ENCODE results near the gene RCAN1. TPM values are rescaled to one million over a fixed set of nuclear protein-coding genes. Genes with fewer than 3 reads are reported as not detected.

The RCAN1 gene
- total RNA-seq, 1 experiment from 2014 or later: 9.7 TPM

DNA sequence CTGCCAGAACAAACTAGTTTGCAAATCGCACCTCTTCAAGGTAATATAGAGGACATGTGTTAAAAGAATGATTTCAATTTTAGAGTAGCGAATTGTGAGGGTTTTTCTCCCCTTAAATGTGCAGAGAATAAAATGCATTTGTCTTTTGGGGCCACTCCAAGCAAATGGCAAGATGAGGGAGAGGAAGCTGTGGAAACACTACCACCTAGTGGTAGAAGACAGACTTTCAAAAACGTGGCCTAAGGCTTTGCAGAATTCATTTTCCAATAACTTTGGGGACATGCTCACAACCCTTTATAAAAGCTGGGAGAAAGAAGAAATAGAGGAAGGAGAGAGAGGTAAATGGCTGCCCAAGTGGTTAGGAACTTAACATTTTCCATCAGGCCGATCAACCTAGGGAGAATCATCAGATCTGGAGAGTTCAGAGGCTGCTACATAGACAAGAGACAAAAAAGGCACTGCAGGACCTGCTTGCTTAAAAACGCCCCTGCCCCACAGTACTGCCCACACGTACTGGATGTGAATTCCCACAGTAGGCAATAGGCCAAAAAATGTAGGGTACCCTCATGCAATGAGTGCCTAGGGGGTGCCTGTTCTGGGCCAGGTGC is 15.7 kb upstream of the RCAN1 start:
- Histone ChIP-seq H2AFZ (ENCODE audit: low read depth, low read length, poor library complexity, severe bottlenecking) (no peak overlapping the region), H3K27ac (ENCODE audit: low read depth, low read length) (no peak overlapping the region), H3K9me3 (ENCODE audit: control insufficient read depth in 1 of 2, insufficient read depth in 1 of 2, low read depth in 1 of 2, low read length in 2 of 2) (no peaks in the 10 kb centered on the region), H3K36me3 (ENCODE audit: control insufficient read depth in 1 of 2, insufficient read depth in 2 of 2, low read length in 2 of 2) (no peaks in the 10 kb centered on the region), H3K9me2 (ENCODE audit: insufficient read depth) (no peaks in the 10 kb centered on the region), H3K9ac (ENCODE audit: low read length) (no peak overlapping the region), H4K20me1 (ENCODE audit: insufficient read depth) (no peaks in the 10 kb centered on the region), H3K27me3 (ENCODE audit: insufficient read depth, low read length) (0 out of 2 replicates have a peak, but pooled peaks cover 7% of the 10 kb centered on the region), H3K4me1 (ENCODE audit: control insufficient read depth in 1 of 2, insufficient read depth in 2 of 2, low read length in 2 of 2) (no peaks in the 10 kb centered on the region), H3K4me3 (replicated peaks in 1 of 2; ENCODE audit: low read depth in 1 of 2, low read length in 2 of 2) (no peak overlapping the region), H3K4me2 (ENCODE audit: low read length) (no peak overlapping the region), H3K79me2 (ENCODE audit: insufficient read depth, low read length) (no peaks in the 10 kb centered on the region)
- POLR2A ChIA-PET: no interaction called here
- CTCF ChIA-PET: interaction anchor here (0.6 to 2.6 kb wide), 12 partner anchors 8 to 269 kb away, joined by 3 to 8 read pairs (median 3); no protein-coding TSS in a partner anchor
- intact Hi-C loops (cut with micrococcal nuclease): loop anchor here (1.0 to 5.0 kb wide), 4 partner anchors 16 to 708 kb away; partner anchors contain the start of gene RCAN1
- RAD21 ChIA-PET (ENCODE audit: low non-redundant PET in 1 of 2, low total read pairs in 2 of 2, uncharacterized antibody in 2 of 2, unreplicated experiment in 2 of 2): interaction anchor here (0.7 to 1.2 kb wide), 2 partner anchors 9 to 120 kb away, joined by 3 read pairs; no protein-coding TSS in a partner anchor
- DNase-seq (ENCODE audit: low read depth, low spot score): peak; percentile 45
- no TSS peak for BruUV-seq (replicated peaks)
- ATAC-seq: peak; percentile 86
- TF ChIP-seq RAD21 (IDR thresholded peaks at IDR 0.05; ENCODE audit: low read depth): peak; percentile 89
- no peak for TF ChIP-seq EGR1 (IDR thresholded peaks at IDR 0.05; ENCODE audit: low read depth)
- TF ChIP-seq EZH2phosphoT487 (IDR thresholded peaks at IDR 0.05; ENCODE audit: borderline replicate concordance): no peak
- TF ChIP-seq POLR2AphosphoS5 (IDR thresholded peaks at IDR 0.05; ENCODE audit: low read depth, low read length): no peak
- no peak for TF ChIP-seq POLR2A (IDR thresholded peaks at IDR 0.05; ENCODE audit: borderline replicate concordance, extremely low read depth, insufficient read depth, insufficient read length)
- TF ChIP-seq, protein P1, sequence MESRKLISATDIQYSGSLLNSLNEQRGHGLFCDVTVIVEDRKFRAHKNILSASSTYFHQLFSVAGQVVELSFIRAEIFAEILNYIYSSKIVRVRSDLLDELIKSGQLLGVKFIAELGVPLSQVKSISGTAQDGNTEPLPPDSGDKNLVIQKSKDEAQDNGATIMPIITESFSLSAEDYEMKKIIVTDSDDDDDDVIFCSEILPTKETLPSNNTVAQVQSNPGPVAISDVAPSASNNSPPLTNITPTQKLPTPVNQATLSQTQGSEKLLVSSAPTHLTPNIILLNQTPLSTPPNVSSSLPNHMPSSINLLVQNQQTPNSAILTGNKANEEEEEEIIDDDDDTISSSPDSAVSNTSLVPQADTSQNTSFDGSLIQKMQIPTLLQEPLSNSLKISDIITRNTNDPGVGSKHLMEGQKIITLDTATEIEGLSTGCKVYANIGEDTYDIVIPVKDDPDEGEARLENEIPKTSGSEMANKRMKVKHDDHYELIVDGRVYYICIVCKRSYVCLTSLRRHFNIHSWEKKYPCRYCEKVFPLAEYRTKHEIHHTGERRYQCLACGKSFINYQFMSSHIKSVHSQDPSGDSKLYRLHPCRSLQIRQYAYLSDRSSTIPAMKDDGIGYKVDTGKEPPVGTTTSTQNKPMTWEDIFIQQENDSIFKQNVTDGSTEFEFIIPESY (IDR thresholded peaks at IDR 0.05; ENCODE audit: extremely low read depth, insufficient replicate concordance, low read length): no peak
- TF ChIP-seq JUND (IDR thresholded peaks at IDR 0.05): no peak
- no peak for TF ChIP-seq YY1 (IDR thresholded peaks at IDR 0.05; ENCODE audit: extremely low read depth, insufficient replicate concordance, low read depth, low read length)
- TF ChIP-seq SP1 (IDR thresholded peaks at IDR 0.05; ENCODE audit: low read depth): no peak
- TF ChIP-seq ZFX (IDR thresholded peaks at IDR 0.05): no peak
- TF ChIP-seq, protein P2, sequence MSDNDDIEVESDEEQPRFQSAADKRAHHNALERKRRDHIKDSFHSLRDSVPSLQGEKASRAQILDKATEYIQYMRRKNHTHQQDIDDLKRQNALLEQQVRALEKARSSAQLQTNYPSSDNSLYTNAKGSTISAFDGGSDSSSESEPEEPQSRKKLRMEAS (IDR thresholded peaks at IDR 0.05): 0 out of 2 replicates have a peak, but pooled peaks have one; percentile 16
- no peak for TF ChIP-seq ZNF274 (IDR thresholded peaks at IDR 0.05; ENCODE audit: low read depth, low read length)
- no peak for TF ChIP-seq ELF1 (IDR thresholded peaks at IDR 0.05; ENCODE audit: borderline replicate concordance, low read depth)
- TF ChIP-seq, protein P3, sequence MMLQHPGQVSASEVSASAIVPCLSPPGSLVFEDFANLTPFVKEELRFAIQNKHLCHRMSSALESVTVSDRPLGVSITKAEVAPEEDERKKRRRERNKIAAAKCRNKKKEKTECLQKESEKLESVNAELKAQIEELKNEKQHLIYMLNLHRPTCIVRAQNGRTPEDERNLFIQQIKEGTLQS (IDR thresholded peaks at IDR 0.05): no peak
- TF ChIP-seq SIN3A (IDR thresholded peaks at IDR 0.05; ENCODE audit: low read depth): no peak
- no peak for TF ChIP-seq CEBPB (IDR thresholded peaks at IDR 0.05; ENCODE audit: low read depth)
- TF ChIP-seq EZH2 (IDR thresholded peaks at IDR 0.05): no peak
- no peak for TF ChIP-seq TCF7L2 (IDR thresholded peaks at IDR 0.05; ENCODE audit: borderline replicate concordance, extremely low read depth, insufficient read depth, insufficient read length)
- TF ChIP-seq, protein P4, sequence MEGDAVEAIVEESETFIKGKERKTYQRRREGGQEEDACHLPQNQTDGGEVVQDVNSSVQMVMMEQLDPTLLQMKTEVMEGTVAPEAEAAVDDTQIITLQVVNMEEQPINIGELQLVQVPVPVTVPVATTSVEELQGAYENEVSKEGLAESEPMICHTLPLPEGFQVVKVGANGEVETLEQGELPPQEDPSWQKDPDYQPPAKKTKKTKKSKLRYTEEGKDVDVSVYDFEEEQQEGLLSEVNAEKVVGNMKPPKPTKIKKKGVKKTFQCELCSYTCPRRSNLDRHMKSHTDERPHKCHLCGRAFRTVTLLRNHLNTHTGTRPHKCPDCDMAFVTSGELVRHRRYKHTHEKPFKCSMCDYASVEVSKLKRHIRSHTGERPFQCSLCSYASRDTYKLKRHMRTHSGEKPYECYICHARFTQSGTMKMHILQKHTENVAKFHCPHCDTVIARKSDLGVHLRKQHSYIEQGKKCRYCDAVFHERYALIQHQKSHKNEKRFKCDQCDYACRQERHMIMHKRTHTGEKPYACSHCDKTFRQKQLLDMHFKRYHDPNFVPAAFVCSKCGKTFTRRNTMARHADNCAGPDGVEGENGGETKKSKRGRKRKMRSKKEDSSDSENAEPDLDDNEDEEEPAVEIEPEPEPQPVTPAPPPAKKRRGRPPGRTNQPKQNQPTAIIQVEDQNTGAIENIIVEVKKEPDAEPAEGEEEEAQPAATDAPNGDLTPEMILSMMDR (IDR thresholded peaks at IDR 0.05 in 2 of 3, conservative IDR thresholded peaks at IDR 0.05 in 1 of 3; ENCODE audit: borderline replicate concordance in 1 of 3, insufficient read depth in 1 of 3, low read depth in 2 of 3, low read length in 2 of 3): peak; percentile 79 to 86 (median 80); a peak in 5 of 6 replicates
